ENCODE measurements around the gene MAPK7.
A peak's percentile ranks its signal among the peaks of the same experiment; 100 is the strongest.

MAPK7 gene

GRCh38 chr17:19363460-19364035, 14.8 kb upstream of the MAPK7 start:
- no peak for DNase-seq (ENCODE audit: low read depth)

GRCh38 chr17:19364699-19365498, 13.4 kb upstream of the MAPK7 start:
- DNase-seq (ENCODE audit: low read depth): no peak

DNA sequence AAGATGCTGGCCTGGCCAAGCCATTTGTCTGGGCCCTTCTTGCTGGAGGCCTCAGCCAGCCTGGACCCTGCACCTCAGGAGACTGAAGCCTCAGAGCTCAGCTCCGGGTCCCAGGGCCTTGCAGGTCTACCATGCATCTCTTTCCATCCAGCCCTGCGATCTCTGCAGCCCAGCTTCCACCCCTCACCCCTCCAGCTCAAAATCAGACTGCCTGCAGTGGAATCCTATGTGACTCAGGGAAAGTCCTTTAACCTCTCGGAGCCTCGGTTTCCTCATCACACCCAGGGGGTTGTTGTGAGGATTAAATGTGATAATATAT, 12.8 kb upstream of the MAPK7 start:
- DNase-seq (ENCODE audit: low read depth): no peak

- DNase-seq (ENCODE audit: low read depth): no peak
These were observed 12.3 kb upstream of the MAPK7 start for GRCh38 chr17:19365833-19366636.

DNA sequence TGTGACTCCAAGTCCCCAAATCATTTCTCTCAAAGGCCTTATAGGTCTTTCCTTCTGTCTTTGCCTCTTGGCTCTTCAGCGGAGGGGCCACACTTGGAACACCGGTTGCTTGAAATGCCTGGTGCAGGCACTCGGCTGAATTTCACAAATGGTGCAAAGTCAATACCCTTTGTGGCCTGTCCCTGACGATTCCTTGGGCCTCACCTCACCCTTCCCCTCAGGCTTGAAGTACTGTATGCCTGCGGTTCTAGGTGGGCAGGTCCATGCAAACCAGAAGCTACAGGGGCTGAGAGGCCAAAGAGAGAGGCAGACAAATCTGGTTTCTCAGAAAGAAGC, 11.7 kb upstream of the MAPK7 start:
- DNase-seq (ENCODE audit: low read depth): no peak

- DNase-seq (ENCODE audit: low read depth): no peak
These were observed 10.1 kb upstream of the MAPK7 start for GRCh38 chr17:19368229-19368628.

DNA sequence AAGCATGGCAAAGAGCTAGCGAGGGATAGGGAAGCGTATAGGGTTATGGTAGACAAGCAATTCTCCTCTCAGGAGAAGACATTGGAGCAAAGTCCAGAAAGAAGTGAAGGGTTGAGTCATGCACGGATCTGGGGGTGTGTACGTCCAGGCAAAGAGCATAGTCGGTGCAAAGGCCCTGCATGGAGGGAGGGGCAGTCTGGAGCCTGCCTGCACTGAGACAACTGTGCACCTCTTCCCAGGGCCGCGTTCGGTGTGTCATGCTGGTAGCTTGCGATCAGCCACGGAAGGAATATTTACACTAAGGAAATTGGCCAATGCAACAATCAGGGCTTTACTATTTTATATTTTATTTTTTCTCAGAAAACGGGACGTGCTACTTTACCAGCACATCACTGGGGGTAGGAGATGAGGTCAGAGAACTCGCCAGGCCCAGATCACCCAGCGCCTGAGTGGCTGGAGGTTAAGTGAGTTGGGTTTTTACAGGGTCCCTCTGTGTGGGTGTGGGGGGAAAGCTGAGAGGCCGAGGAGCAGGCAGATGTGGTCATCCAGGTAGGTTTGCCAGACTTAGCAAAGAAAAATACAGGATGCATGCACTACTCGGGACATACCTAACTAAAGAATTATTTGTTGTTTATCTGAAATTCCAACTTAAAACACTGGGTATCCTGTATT, 9.1 kb upstream of the MAPK7 start:
- DNase-seq (ENCODE audit: low read depth): no peak

- no peak for DNase-seq (ENCODE audit: low read depth)
These were observed 8.3 kb upstream of the MAPK7 start for GRCh38 chr17:19369846-19370492.

DNA sequence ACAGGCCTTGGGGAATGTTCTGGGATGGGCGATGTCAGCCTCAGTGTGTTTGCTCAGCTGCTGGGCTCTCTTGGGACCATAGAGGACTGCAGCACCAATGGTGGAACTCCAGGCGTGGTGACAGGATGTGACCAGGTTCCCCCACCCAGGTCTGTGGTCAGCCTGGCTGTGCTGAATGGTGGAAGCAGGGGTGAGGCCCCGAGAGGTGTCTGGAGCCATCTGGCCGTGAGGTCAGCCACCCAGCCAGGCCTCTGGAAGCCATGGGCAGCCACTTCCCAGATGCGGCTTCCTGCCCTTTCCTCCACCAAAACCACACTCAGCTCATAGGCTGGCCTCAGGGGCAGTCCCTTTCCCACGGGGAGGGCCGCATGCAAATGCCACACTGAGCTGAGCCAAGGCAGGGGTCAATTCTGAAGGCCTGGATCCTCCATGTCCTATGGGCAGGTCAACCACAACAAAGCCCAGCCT, 7.8 kb upstream of the MAPK7 start:
- DNase-seq (ENCODE audit: low read depth): no peak

DNA sequence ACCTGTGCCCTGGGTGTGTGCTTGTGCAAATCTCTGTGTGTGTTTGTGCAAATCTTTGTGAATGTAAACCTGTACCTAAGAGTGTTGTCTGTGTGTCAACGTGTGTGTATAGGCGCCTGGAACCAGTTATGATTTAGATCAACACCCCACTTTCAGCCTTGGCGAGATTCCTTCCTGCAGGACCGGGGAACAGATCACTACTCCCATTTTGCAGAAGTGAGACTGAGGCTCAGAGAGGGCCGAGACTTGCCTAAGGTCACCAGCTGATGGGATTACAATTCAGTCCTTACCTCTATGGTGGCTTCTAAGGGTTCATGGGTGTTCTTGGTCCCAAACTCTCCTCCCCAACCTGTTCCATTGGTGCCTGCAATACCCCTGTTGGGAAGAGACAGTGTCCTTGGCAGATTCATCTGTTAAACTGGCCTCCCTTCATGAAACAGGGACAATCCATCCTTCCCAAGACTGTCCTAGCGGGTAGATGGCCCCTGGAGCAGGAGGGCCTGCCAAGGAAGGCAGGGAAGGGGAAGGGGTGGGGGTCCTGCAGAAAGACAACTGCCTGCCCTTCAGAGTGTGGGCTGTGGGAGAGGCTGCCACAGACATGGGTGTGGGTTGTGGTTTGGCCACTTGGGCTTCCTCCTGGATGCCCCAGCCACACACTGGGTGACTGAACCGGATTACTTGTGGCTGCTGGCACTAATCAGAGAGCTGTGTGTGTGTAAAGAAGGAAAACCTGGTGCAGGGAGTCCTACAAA, 6.9 kb upstream of the MAPK7 start:
- DNase-seq (ENCODE audit: low read depth): no peak

- DNase-seq (ENCODE audit: low read depth): no peak
These were observed 6.3 kb upstream of the MAPK7 start for GRCh38 chr17:19372011-19372370.

GRCh38 chr17:19372439-19372838, 5.9 kb upstream of the MAPK7 start:
- no peak for DNase-seq (ENCODE audit: low read depth)

DNA sequence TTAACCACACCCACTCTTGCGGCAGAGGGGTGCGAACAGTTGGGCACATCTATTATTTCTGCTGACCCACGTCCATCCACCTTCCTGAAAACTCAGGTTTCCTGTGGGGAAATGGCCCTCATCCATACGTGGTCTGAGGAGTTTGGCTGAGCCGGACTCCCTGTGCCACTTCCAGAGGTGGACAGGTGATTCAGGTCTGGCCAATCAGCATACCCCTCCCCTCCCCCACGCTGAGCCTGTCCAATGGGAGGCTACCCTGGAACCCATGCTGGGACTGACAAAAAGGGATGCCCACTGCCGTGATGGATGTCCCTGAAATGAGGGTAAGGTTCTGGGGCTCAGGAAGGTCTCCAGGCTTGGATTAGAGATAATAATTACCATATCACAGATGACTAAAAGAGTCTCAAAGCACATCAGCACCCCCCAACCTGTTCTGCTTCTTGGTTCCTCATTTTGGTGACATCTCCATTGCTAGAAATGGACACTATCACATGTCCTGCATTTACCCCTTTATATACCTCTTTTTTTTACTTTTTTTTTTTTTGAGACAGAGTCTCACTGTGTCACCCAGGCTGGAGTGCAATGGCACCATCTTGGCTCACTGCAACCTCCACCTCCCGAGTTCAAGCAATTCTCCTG, 5.3 kb upstream of the MAPK7 start:
- no peak for DNase-seq (ENCODE audit: low read depth)

GRCh38 chr17:19374136-19374535, 4.2 kb upstream of the MAPK7 start:
- no peak for DNase-seq (ENCODE audit: low read depth)

DNA sequence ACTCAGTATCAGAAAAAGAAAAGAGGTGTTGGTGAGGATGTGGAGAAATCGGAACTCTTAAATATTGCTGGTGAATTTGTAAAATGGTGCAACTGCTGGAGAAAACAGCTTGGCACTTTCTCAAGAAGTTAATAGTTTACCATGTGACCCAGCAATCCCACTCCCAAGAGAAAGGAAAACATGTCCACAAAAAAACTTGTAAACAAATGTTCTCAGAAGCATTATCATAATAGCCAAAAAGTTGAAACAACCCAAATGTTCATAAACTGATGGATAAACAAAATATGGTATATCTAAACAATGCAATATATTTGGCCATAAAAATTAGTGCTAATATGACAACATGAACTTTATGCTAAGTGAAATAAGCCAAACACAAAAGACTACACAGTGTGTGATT, 2.6 kb upstream of the MAPK7 start:
- no peak for DNase-seq (ENCODE audit: low read depth)

DNA sequence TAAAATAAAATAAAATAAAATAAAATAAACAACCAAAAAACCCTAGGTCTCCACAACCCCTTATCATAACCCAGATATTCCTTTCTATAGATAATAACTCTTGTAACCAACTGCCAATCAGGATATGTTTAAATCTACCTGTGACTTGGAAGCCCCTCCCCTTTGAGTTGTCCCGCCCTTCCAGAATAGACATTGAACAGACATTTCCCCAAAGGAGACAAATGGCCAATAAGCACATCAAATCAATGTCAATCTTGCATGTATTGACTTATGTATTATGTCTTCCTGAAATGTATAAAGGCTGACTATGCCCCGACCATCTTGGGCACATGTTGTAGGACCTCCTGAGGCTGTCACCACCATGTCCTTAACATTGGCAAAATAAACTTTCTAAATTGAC, 1.5 kb upstream of the MAPK7 start:
- DNase-seq (ENCODE audit: low read depth): no peak

DNA sequence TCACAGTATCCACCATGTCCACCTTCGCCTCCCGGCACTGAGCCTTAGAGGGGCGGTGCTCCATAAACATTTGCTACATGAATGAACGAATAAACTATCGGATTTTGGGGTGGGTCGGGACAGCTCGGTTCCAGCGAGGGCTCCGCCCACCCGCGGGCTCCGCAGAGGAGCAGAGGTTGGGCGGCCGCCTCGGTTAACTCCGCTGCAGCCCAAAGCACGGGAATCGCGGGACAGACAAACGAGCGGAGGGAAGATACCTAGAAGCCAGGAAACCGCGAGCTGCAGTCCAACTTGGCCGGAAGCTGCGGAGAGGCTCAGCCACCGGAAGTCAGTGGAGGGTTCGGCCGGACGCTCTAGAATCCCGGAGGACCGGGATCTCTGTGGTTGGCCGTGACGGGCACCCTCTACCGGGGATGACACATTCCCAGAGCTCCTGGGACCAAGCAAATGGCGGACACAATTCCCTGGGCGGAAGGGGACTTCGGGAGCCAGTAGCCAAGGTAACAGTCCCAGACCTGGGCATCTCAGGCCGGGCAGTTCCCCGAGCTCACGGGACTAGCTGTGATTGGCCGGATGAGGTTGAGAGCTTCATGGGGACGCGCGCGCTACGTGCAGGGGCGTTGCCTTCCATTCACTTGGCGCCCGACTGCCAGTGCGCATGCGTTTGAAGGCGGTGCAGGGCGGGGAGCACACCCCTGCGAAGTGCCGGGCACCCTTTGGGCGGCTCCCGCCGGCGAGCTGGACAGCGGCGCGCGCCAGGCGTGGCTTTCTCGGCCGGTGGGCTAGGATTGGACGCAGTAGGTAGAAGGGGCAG, 489 bp upstream of the MAPK7 start:
- peak; percentile 83 for DNase-seq (ENCODE audit: low read depth)

GRCh38 chr17:19379361-19380065, 1.2 kb downstream of the MAPK7 start:
- DNase-seq (ENCODE audit: low read depth): no peak
